ENCODE measurements around the gene PRKRIP1.

DNA sequence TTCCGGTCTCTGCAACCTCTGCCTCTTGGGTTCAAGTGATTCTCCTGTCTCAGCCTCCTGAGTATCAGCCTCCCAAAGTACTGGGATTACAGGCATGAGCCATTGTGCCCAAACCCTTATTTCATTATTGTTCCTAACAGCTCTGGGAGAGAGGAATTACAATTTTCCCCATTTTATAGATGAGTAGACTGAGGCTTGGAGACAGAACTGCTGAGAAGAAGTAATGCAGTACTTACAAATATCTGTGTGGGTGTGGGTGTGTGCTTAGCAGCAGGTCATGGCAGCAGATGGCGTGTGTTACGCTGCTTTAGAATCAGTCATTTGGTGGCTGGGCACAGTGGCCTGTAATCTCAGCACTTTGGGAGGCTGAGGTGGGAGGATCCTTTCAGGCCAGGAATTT, 7.4 kb downstream of the PRKRIP1 start:
- TF ChIP-seq, protein P1, sequence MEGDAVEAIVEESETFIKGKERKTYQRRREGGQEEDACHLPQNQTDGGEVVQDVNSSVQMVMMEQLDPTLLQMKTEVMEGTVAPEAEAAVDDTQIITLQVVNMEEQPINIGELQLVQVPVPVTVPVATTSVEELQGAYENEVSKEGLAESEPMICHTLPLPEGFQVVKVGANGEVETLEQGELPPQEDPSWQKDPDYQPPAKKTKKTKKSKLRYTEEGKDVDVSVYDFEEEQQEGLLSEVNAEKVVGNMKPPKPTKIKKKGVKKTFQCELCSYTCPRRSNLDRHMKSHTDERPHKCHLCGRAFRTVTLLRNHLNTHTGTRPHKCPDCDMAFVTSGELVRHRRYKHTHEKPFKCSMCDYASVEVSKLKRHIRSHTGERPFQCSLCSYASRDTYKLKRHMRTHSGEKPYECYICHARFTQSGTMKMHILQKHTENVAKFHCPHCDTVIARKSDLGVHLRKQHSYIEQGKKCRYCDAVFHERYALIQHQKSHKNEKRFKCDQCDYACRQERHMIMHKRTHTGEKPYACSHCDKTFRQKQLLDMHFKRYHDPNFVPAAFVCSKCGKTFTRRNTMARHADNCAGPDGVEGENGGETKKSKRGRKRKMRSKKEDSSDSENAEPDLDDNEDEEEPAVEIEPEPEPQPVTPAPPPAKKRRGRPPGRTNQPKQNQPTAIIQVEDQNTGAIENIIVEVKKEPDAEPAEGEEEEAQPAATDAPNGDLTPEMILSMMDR (conservative IDR thresholded peaks at IDR 0.05; ENCODE audit: low read depth in 2 of 2), result no peak
- TF ChIP-seq JUNB (IDR thresholded peaks at IDR 0.05; ENCODE audit: unreplicated experiment) (no peak), EZH2 (IDR thresholded peaks at IDR 0.05; ENCODE audit: low read depth, unreplicated experiment) (no peak), POLR2AphosphoS5 (IDR thresholded peaks at IDR 0.05; ENCODE audit: low read depth) (no peak), NANOG (IDR thresholded peaks at IDR 0.05; ENCODE audit: borderline replicate concordance) (no peak)

Measured in GM23338 (cell line).